ENCODE measurements around the gene KAT6B.
"Not testable (repeated sequence)": the region's sequence is repeated elsewhere in the genome, so short reads cannot be mapped to it uniquely, and the experiment has no call there.

Gene KAT6B

GRCh38 chr10:74891053-74891452 is 64.7 kb downstream of the KAT6B start:
- no peak for TF ChIP-seq CTCF (IDR thresholded peaks at IDR 0.05; ENCODE audit: extremely low read depth, missing control alignments)
- no peak for DNase-seq (ENCODE audit: low spot score)

- TF ChIP-seq CTCF (IDR thresholded peaks at IDR 0.05; ENCODE audit: extremely low read depth, missing control alignments): no peak
- no peak for DNase-seq (ENCODE audit: low spot score)
These were observed 66.4 kb downstream of the KAT6B start for GRCh38 chr10:74892839-74893238.

GRCh38 chr10:74893329-74893728 is 66.9 kb downstream of the KAT6B start:
- not testable (repeated sequence) for DNase-seq (ENCODE audit: low spot score)

GRCh38 chr10:74896788-74897527 is 70.6 kb downstream of the KAT6B start:
- no peak for DNase-seq (ENCODE audit: low spot score)
- no peak for TF ChIP-seq CTCF (IDR thresholded peaks at IDR 0.05; ENCODE audit: extremely low read depth, missing control alignments)

- no peak for TF ChIP-seq CTCF (IDR thresholded peaks at IDR 0.05; ENCODE audit: extremely low read depth, missing control alignments)
- peak; percentile 17 for DNase-seq (ENCODE audit: low spot score)
These were observed 72.0 kb downstream of the KAT6B start for GRCh38 chr10:74898201-74898976.

GRCh38 chr10:74900297-74900696 is 73.9 kb downstream of the KAT6B start:
- peak; percentile 53 for DNase-seq (ENCODE audit: low spot score)
- TF ChIP-seq CTCF (IDR thresholded peaks at IDR 0.05; ENCODE audit: extremely low read depth, missing control alignments): no peak

GRCh38 chr10:74901301-74901700 is 74.9 kb downstream of the KAT6B start:
- peak; percentile 23 for DNase-seq (ENCODE audit: low spot score)
- TF ChIP-seq CTCF (IDR thresholded peaks at IDR 0.05; ENCODE audit: extremely low read depth, missing control alignments): no peak

Data from GM20000 (cell line).